Transverse colon (tissue), 3 donors: ENCODE results near the gene CNTFR.

Source experiments
- EP300 ChIP-seq: sonication (generic); formaldehyde crosslinking; IDR thresholded peaks from one replicate; pipeline ENCODE4 v1.6.1; 2017; ENCODE audit warnings: antibody characterized with exemption, low read depth
- POLR2A ChIP-seq: fragments of 450-650 bp; IDR thresholded peaks from one replicate; pipeline ENCODE4 v1.6.1; 2016; ENCODE audit warnings: antibody characterized with exemption, mild to moderate bottlenecking, moderate library complexity
- TF ChIP-seq, protein P1 (sequence below), 5 experiments: fragments of 200-600 bp in 3 of 5; fragments of 450-650 bp in 2 of 5; sonication (generic) in 3 of 5; IDR thresholded peaks; 1 replicate in 2 of 5; 2 replicates in 3 of 5; pipeline ENCODE4 v1.5.1; 2016 to 2017; ENCODE audit warnings: antibody characterized with exemption in 5 of 5, inconsistent platforms in 3 of 5, mild to moderate bottlenecking in 2 of 5, moderate library complexity in 1 of 5

- TF ChIP-seq, protein P1, sequence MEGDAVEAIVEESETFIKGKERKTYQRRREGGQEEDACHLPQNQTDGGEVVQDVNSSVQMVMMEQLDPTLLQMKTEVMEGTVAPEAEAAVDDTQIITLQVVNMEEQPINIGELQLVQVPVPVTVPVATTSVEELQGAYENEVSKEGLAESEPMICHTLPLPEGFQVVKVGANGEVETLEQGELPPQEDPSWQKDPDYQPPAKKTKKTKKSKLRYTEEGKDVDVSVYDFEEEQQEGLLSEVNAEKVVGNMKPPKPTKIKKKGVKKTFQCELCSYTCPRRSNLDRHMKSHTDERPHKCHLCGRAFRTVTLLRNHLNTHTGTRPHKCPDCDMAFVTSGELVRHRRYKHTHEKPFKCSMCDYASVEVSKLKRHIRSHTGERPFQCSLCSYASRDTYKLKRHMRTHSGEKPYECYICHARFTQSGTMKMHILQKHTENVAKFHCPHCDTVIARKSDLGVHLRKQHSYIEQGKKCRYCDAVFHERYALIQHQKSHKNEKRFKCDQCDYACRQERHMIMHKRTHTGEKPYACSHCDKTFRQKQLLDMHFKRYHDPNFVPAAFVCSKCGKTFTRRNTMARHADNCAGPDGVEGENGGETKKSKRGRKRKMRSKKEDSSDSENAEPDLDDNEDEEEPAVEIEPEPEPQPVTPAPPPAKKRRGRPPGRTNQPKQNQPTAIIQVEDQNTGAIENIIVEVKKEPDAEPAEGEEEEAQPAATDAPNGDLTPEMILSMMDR (IDR thresholded peaks at IDR 0.05): no peak
- TF ChIP-seq POLR2A (no peak), EP300 (no peak)
Observed at GRCh38 chr9:34606190-34606589, 16.7 kb upstream of the CNTFR start.
